8988T (cell line): ENCODE results near the gene SLC25A44.
"Not testable (repeated sequence)": the region's sequence is repeated elsewhere in the genome, so short reads cannot be mapped to it uniquely, and the experiment has no call there.

Experiments used
- DNase-seq: peaks from one replicate; pipeline ENCODE4 v3.0.0; 2011

The SLC25A44 gene

DNA sequence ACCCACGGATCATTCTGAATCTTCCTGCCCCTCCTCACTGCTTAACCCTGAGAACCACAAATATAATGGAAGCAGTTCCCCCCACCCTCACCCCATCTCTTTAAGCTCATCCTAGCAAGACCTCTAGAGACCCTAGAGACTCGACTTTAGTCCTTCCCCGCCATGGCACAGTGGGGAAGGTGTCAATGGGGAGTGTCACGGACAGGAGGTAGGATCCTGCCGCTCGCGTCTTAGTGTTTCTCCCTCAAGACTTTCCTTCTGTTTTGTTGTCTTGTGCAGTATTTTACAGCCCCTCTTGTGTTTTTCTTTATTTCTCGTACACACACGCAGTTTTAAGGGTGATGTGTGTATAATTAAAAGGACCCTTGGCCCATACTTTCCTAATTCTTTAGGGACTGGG is 18.2 kb downstream of the SLC25A44 start:
- no peak for DNase-seq

DNA sequence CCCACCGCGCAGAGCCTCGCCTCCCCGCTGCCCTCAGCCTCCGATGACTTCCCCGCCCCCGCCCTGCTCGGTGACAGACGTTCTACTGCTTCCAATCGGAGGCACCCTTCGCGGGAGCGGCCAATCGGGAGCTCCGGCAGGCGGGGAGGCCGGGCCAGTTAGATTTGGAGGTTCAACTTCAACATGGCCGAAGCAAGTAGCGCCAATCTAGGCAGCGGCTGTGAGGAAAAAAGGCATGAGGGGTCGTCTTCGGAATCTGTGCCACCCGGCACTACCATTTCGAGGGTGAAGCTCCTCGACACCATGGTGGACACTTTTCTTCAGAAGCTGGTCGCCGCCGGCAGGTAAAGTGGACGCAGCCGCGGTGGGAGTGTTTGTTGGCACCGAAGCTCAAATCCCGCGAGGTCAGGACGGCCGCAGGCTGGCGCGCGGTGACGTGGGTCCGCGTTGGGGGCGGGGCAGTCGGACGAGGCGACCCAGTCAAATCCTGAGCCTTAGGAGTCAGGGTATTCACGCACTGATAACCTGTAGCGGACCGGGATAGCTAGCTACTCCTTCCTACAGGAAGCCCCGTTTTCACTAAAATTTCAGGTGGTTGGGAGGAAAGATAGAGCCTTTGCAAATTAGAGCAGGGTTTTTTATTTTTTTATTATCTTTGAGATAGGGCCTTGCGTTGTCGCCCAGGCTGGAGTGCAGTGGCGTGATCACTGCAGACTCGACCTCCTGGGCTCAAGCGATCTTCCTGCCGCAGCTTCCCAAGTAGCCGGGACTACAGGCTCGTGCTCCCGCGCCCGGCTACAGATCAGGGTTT is 19.1 kb downstream of the SLC25A44 start, which contains the start of gene PMF1:
Gene PMF1, plus strand, starts transcription at position 175 of the 811 bp plus-strand sequence. Its CDS starts 9 bp downstream, at position 184.
- peak; percentile 97 for DNase-seq

DNA sequence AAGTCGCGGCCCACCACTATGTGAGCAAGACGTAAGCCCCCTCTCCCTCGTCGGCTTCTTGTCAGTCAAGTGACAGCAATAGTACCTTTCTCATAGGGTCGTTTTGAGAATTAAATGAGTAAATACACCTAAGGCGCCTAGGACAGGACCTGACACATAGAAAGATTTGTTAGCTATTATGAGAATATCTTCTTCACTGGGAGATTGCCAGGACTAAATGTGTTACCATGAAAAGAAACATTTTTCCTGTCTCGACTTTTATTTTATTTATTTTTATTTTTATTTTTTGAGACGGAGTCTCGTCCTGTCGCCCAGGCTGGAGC is 19.7 kb downstream of the SLC25A44 start:
- DNase-seq, result no peak

- DNase-seq, result no peak
Measured at GRCh38 chr1:156214024-156214748, 20.3 kb downstream of the SLC25A44 start.

DNA sequence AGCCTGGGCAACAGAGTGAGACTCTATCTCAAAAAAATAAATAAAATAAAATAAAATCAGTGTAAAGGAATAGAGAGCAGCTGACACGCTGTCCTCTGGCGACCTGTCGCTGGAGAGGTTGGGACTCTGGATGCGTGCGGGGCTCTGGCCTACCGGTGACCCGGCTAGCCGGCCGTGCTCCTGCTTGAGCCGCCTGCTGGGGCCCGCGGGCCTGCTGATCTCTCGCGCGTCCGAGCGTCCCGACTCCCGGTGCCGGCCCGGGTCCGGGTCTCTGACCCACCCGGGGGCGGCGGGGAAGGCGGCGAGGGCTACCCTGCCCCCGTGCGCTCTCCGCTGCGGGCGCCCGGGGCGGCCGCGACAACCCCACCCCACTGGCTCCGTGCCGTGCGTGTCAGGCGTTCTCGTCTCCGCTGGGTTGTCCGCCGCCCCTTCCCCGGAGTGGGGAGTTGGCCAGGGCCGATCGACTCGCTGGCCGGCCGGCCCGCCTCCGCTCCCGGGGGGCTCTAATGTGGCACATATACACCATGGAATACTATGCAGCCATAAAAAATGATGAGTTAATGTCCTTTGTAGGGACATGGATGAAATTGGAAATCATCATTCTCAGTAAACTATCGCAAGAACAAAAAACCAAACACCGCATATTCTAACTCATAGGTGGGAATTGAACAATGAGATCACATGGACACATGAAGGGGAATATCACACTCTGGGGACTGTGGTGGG is 22.6 kb downstream of the SLC25A44 start:
- DNase-seq, result not testable (repeated sequence)

DNA sequence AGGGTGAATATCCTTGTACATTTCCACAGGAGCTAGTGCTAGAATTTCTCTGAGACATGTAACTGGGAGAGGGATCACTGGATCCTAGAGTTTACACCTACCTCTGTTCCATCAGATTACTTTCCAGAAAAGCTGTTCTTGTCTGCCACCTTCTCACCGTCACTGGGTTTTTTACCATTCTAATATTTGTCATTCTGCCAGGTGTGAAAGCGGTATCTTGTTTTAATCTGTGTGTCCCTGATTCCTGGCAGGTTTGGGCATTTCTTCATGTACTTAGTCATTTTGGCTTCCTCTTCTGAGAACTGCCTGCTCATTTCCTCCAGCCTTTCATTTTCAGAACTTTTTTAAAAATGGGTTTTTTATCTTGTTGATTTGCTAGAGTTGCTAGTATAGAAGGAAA is 24.0 kb downstream of the SLC25A44 start:
- peak; percentile 62 for DNase-seq

GRCh38 chr1:156220226-156220625 is 26.3 kb downstream of the SLC25A44 start:
- no peak for DNase-seq

- DNase-seq, result no peak
Measured at GRCh38 chr1:156221986-156222692, 28.2 kb downstream of the SLC25A44 start.

- DNase-seq, result no peak
Measured at GRCh38 chr1:156225677-156226014, 31.7 kb downstream of the SLC25A44 start.

GRCh38 chr1:156226116-156226538 is 32.2 kb downstream of the SLC25A44 start:
- DNase-seq, result no peak

GRCh38 chr1:156226782-156227181 is 32.9 kb downstream of the SLC25A44 start:
- no peak for DNase-seq

- no peak for DNase-seq
Measured at GRCh38 chr1:156228501-156228900, 34.6 kb downstream of the SLC25A44 start.

GRCh38 chr1:156229809-156230472 is 36.0 kb downstream of the SLC25A44 start:
- no peak for DNase-seq

DNA sequence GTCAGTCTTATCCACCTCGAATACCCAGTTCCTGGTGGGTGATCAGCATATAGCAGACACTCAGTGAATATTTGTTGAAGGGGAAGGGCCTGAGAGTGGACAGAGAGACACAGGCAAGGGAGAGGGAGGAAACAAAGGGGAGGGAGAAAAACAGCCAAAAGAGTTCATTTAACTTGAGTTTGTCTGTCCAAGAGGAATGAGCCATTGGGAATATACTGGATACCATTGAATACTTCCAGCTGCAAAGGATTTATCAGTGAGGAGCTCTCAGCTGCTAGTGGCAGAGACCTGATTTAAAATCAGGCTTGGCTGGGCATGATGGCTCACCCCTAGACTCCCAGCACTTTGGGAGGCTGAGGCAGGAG is 36.6 kb downstream of the SLC25A44 start:
- DNase-seq, result no peak

GRCh38 chr1:156232201-156232894 is 38.4 kb downstream of the SLC25A44 start:
- DNase-seq, result no peak

DNA sequence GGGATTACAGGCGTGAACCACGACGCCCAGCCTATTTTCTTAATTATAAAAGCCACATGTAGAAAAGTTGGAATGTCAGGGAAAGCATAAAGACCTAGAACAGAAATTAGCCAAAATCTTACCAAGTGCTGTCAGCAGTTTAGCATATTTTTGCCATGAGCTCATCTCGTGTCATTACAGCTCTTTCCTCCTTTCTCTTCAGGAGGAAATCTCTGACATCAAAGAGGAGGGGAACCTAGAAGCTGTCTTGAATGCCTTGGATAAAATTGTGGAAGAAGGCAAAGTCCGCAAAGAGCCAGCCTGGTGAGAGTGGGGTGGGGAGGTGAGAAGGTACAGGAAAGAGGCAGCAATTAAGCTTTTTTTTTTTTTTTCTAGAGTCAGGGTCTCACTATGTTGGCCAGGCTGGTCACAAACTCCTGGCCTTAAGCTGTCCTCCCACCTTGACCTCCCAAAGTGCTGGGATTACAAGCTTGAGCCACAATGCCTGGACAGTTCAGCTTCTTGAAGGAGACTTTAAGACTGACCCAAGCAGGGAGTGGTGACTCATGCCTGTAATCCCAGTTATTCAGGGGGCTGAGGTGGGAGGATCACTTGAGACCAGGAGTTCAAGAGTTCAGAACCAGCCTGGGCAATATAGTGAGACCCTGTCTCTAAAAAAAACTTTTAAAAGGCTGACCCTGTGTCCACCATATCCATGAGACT is 39.7 kb downstream of the SLC25A44 start:
- no peak for DNase-seq

DNA sequence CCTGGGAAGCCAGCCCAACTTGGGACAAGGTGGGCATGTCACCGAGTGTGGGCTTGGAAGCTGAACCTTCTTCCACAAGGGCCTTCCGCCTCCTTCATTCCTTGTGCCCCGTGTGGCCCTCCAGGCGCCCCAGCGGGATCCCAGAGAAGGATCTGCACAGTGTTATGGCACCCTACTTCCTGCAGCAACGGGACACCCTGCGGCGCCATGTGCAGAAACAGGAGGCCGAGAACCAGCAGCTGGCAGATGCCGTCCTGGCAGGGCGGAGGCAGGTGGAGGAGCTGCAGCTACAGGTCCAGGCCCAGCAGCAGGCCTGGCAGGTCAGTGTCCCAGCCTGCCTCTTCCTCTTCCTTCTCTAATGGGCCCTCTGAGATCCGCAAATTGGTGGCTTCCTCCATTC is 42.3 kb downstream of the SLC25A44 start:
- no peak for DNase-seq

- no peak for DNase-seq
Measured at GRCh38 chr1:156238248-156238647, 44.3 kb downstream of the SLC25A44 start.

GRCh38 chr1:156241311-156241811 is 47.5 kb downstream of the SLC25A44 start:
- no peak for DNase-seq

DNA sequence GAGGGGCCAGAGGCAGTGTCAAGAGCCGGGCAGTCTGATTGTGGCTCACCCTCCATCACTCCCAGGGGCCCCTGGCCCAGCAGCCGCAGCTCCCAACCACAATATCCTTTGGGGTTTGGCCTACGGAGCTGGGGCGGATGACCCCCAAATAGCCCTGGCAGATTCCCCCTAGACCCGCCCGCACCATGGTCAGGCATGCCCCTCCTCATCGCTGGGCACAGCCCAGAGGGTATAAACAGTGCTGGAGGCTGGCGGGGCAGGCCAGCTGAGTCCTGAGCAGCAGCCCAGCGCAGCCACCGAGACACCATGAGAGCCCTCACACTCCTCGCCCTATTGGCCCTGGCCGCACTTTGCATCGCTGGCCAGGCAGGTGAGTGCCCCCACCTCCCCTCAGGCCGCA is 48.0 kb downstream of the SLC25A44 start, which contains the start of gene BGLAP:
Gene BGLAP, plus strand, starts transcription at position 259 of the 400 bp plus-strand sequence. Its CDS starts 48 bp downstream, at position 307.
- DNase-seq, result no peak

GRCh38 chr1:156242738-156243137 is 48.8 kb downstream of the SLC25A44 start:
- DNase-seq, result no peak
